NCI-H345 (cell line): ENCODE data around the gene SPIRE2.

ENCODE experiments used
- DNase-seq: peaks from one replicate; lab custom pipeline; 2025; lab: John Stamatoyannopoulos, UW

SPIRE2 gene

GRCh38 chr16:89895482-89896250, 67.4 kb downstream of the SPIRE2 start:
- no peak for DNase-seq

- no peak for DNase-seq
Observed at GRCh38 chr16:89897204-89897603, 68.9 kb downstream of the SPIRE2 start.

GRCh38 chr16:89898201-89898967, 70.1 kb downstream of the SPIRE2 start:
- no peak for DNase-seq

GRCh38 chr16:89899879-89900481, 71.7 kb downstream of the SPIRE2 start:
- no peak for DNase-seq

- DNase-seq: no peak
Observed at GRCh38 chr16:89900885-89901284, 72.6 kb downstream of the SPIRE2 start.

GRCh38 chr16:89902980-89903379, 74.7 kb downstream of the SPIRE2 start:
- no peak for DNase-seq

- no peak for DNase-seq
Observed at GRCh38 chr16:89903908-89904515, 75.7 kb downstream of the SPIRE2 start.

GRCh38 chr16:89904606-89905510, 76.6 kb downstream of the SPIRE2 start:
- DNase-seq: no peak

GRCh38 chr16:89905511-89906139, 77.3 kb downstream of the SPIRE2 start:
- DNase-seq: no peak

GRCh38 chr16:89906140-89907025, 78.1 kb downstream of the SPIRE2 start:
- DNase-seq: no peak

GRCh38 chr16:89907055-89907814, 79.0 kb downstream of the SPIRE2 start:
- no peak for DNase-seq

GRCh38 chr16:89908236-89908635, 80.0 kb downstream of the SPIRE2 start:
- no peak for DNase-seq

GRCh38 chr16:89909777-89910716, 81.8 kb downstream of the SPIRE2 start:
- peak; percentile 40 for DNase-seq

GRCh38 chr16:89910717-89911354, 82.6 kb downstream of the SPIRE2 start:
- DNase-seq: no peak

GRCh38 chr16:89911375-89911774, 83.1 kb downstream of the SPIRE2 start:
- DNase-seq: no peak

- DNase-seq: no peak
Observed at GRCh38 chr16:89912143-89912542, 83.9 kb downstream of the SPIRE2 start.

- no peak for DNase-seq
Observed at GRCh38 chr16:89912627-89913026, 84.4 kb downstream of the SPIRE2 start.
